Measurements from ENCODE around the gene C1QL2. TPM values are rescaled to one million over a fixed set of nuclear protein-coding genes. Genes with fewer than 3 reads are reported as not detected.

C1QL2 gene
- total RNA-seq, 2 donors from 2014 or later: not detected

DNA sequence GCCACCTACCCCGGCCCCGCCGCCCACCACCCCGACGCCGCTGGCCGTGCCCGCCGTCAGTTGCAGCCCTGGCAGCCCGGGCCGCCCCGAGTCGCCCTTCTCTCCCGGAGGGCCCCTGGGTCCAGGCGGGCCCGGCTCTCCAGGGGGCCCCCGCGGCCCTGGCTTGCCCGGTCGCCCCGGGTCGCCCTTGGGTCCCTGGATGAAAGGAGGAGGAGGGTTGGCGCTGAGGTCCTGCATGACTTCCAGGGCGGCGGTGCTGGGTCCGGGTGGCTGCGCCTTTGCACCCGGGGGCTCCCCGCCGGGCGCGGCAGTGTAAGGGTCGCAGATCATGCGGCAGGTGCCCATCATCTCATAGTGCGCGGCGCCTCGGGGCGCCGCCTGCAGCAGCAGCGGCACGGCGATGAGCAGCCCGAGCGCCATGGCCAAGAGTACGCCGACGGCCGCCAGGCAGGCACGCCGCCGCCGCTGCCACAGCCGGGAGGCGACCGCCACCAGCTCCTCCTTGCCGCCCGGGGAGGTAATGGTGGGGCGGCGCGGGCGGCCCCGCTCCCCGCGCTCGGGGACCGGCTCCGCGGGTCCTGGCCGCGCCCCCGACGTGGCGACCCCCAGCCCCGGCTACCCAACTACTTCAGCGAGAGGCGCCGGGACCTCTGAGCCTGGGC lies 570 bp downstream of the C1QL2 start:
- H3K4me3 ChIP-seq: peak overlapping the region in 1 of 2 donors; percentile 33
- H3K9me3 ChIP-seq: no peaks in the 10 kb centered on the region
- TF ChIP-seq CTCF (IDR thresholded peaks at IDR 0.05): no peak
- H3K4me1 ChIP-seq: peaks cover 0 to 23% of the 10 kb centered on the region in 2 donors
- no peak overlapping the region for H3K27ac ChIP-seq
- no peak for DNase-seq (ENCODE audit: low spot score)
- no peaks in the 10 kb centered on the region for H3K36me3 ChIP-seq
- H3K27me3 ChIP-seq: peaks cover 6 to 38% of the 10 kb centered on the region in 2 donors

DNA sequence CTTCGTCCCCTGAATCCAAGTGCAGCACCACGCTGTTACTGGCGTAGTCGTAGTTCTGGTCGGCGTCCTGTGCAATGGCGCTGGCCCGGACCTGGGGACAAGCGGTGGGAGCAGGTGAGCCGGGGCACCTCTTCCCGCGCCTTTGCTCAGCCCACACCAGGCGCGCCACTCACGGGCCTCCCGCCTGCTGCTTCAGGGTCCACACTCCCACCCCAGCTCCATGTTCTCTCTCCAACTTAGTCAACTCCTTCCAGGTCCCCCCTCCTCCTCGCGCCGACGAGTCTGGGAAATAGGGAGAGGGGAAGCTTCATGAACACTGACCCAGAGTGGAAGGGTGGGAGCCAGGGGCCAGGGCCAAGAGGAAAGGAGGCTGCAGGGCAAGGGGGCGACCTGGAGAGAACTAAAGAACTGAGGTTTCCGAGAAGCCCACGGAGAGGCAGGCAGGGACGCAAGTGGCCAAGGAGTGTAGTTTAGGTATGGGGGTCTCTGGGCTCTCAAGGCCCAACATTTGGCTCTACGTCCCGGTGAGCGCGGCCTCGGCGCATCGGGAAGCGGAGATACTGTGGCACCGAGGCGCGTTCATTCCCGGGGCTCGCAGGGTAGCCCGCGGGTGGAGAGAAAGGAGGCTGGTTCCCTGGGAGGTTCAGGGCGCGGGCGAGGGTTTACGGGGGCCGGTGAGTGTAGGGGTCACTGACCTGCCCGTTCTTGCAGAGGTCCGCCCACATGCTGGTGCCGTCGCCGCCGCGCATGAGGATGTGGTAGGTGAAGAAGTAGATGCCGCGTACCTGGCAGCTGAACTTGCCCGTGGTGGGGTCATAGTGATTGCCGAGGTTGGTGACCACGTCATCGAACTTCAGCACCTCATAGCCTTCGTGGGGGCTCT lies 1.4 kb downstream of the C1QL2 start:
- peaks cover 6 to 38% of the 10 kb centered on the region in 2 donors for H3K27me3 ChIP-seq
- no peak overlapping the region for H3K27ac ChIP-seq
- no peak overlapping the region for H3K4me3 ChIP-seq
- no peaks in the 10 kb centered on the region for H3K9me3 ChIP-seq
- DNase-seq (ENCODE audit: low spot score): no peak
- H3K36me3 ChIP-seq: no peaks in the 10 kb centered on the region
- no peak for TF ChIP-seq CTCF (IDR thresholded peaks at IDR 0.05)
- H3K4me1 ChIP-seq: peaks cover 0 to 23% of the 10 kb centered on the region in 2 donors

- no peak for TF ChIP-seq CTCF (IDR thresholded peaks at IDR 0.05)
- no peak for DNase-seq (ENCODE audit: low spot score)
- no peak overlapping the region for H3K4me3 ChIP-seq
- H3K4me1 ChIP-seq: peaks cover 0 to 23% of the 10 kb centered on the region in 2 donors
- no peaks in the 10 kb centered on the region for H3K9me3 ChIP-seq
- H3K27ac ChIP-seq: no peak overlapping the region
- no peaks in the 10 kb centered on the region for H3K36me3 ChIP-seq
- peaks cover 6 to 38% of the 10 kb centered on the region in 2 donors for H3K27me3 ChIP-seq
Measured at GRCh38 chr2:119156105-119156890, 2.3 kb downstream of the C1QL2 start.

- H3K4me3 ChIP-seq: no peak overlapping the region
- H3K27me3 ChIP-seq: peaks cover 6 to 38% of the 10 kb centered on the region in 2 donors
- no peaks in the 10 kb centered on the region for H3K36me3 ChIP-seq
- no peak for DNase-seq (ENCODE audit: low spot score)
- H3K4me1 ChIP-seq: peaks cover 0 to 23% of the 10 kb centered on the region in 2 donors
- no peak for TF ChIP-seq CTCF (IDR thresholded peaks at IDR 0.05)
- H3K27ac ChIP-seq: no peak overlapping the region
- no peaks in the 10 kb centered on the region for H3K9me3 ChIP-seq
Measured at GRCh38 chr2:119155633-119156032, 2.9 kb downstream of the C1QL2 start.

GRCh38 chr2:119154076-119154475 lies 4.5 kb downstream of the C1QL2 start:
- Histone ChIP-seq H3K36me3 (no peaks in the 10 kb centered on the region), H3K27me3 (peaks cover 6 to 35% of the 10 kb centered on the region in 2 donors), H3K27ac (no peak overlapping the region), H3K4me1 (peaks cover 0 to 23% of the 10 kb centered on the region in 2 donors), H3K9me3 (no peaks in the 10 kb centered on the region), H3K4me3 (no peak overlapping the region)
- DNase-seq (ENCODE audit: low spot score): no peak
- no peak for TF ChIP-seq CTCF (IDR thresholded peaks at IDR 0.05)
